Small intestine (tissue), 7 donors: ENCODE results near the gene GPR37. TPM values are rescaled to one million over a fixed set of nuclear protein-coding genes. Genes with fewer than 3 reads are reported as not detected.

Experiments
- DNase-seq, 2 donors: peaks; one replicate each; pipeline versions ENCODE4 v3.0.0 to v3.0.0-alpha.2; 2013
- FAIRE-seq: peaks from 2 replicates; lab custom pipeline; 2012; peaks lifted over from hg19 to GRCh38; lab: Jason Lieb, UNC
- H3K27ac ChIP-seq, 3 donors: one replicate each; pipeline ENCODE4 v1.5.1; 2013; ENCODE audit warnings: low read length in 2 of 3, mild to moderate bottlenecking in 2 of 3, control low read depth in 1 of 3, inconsistent platforms in 1 of 3, low read depth in 1 of 3, moderate library complexity in 1 of 3
- H3K27me3 ChIP-seq, 3 donors: one replicate each; pipeline ENCODE4 v1.6.1; 2013; ENCODE audit warnings: low read length in 3 of 3, inconsistent platforms in 1 of 3; ENCODE audit not compliant: control insufficient read depth in 3 of 3, insufficient read depth in 3 of 3
- H3K36me3 ChIP-seq, 3 donors: one replicate each; pipeline ENCODE4 v1.6.1; 2013; ENCODE audit warnings: low read length in 3 of 3, inconsistent platforms in 1 of 3, low read depth in 1 of 3, mild to moderate bottlenecking in 1 of 3, moderate library complexity in 1 of 3; ENCODE audit not compliant: control insufficient read depth in 3 of 3, insufficient read depth in 2 of 3
- H3K4me1 ChIP-seq, 3 donors: one replicate each; pipeline ENCODE4 v1.6.1; 2013; ENCODE audit warnings: low read length in 2 of 3, inconsistent platforms in 1 of 3, low read depth in 1 of 3, mild to moderate bottlenecking in 1 of 3, moderate library complexity in 1 of 3; ENCODE audit not compliant: control insufficient read depth in 3 of 3, insufficient read depth in 2 of 3
- H3K4me3 ChIP-seq, 3 donors: one replicate each; pipeline ENCODE4 v1.5.1; 2013; ENCODE audit warnings: low read length in 3 of 3, control low read depth in 1 of 3, inconsistent platforms in 1 of 3, low read depth in 1 of 3, mild to moderate bottlenecking in 1 of 3, moderate library complexity in 1 of 3
- H3K9me3 ChIP-seq, 2 donors: one replicate each; pipeline ENCODE4 v1.6.1; 2013; ENCODE audit warnings: low read depth in 1 of 2, low read length in 1 of 2; ENCODE audit not compliant: control insufficient read depth in 2 of 2, insufficient read depth in 1 of 2
- WGBS, 3 donors: extraction: QIAGEN DNeasy Blood & Tissue Kit; methylation state at CpG; one replicate each; pipeline ENCODE4 v1.1.7; 2013; 5-methylcytosine and 5-hydroxymethylcytosine counted together
- polyA plus RNA-seq, 4 donors: library from polyadenylated mRNA; stranded (reverse) in 3 of 4; unstranded in 1 of 4; fragments of 200-250 nt in 3 of 4; fragments of 120-200 nt in 1 of 4; gene quantifications; one replicate each; pipeline versions ENCODE4 v1.2.1 to v1.2.3, GENCODE V29; 2013
- donor health status: healthy with polysubstance abuse.
- donor health status: control.
- donor health status: control.
- donor health status: Bipolar disorder and iron deficiency.
- donor health status: healthy.

The GPR37 gene
- polyA plus RNA-seq, 4 donors: 0.40 to 1.4 TPM; not detected in 2

- Histone ChIP-seq H3K27me3 (no peaks in the 10 kb centered on the region), H3K36me3 (no peaks in the 10 kb centered on the region), H3K4me3 (no peak overlapping the region), H3K4me1 (no peaks in the 10 kb centered on the region), H3K9me3 (no peaks in the 10 kb centered on the region), H3K27ac (no peak overlapping the region)
- 68 to 73% (median 70%) methylated on average over 4 of the region's 4 CpGs for WGBS, 3 donors
- FAIRE-seq (no peak), DNase-seq (no peak)
These were observed 47.4 kb downstream of the GPR37 start for GRCh38 chr7:124718032-124718766.

GRCh38 chr7:124716894-124717293, 48.7 kb downstream of the GPR37 start:
- Histone ChIP-seq H3K4me1 (no peaks in the 10 kb centered on the region), H3K27me3 (no peaks in the 10 kb centered on the region), H3K9me3 (no peaks in the 10 kb centered on the region), H3K36me3 (no peaks in the 10 kb centered on the region), H3K4me3 (no peak overlapping the region), H3K27ac (no peak overlapping the region)
- FAIRE-seq: no peak
- no peak for DNase-seq
- 95 to 100% (median 97%) methylated on average over 1 of the region's 1 CpG for WGBS, 3 donors

- Histone ChIP-seq H3K27me3 (no peaks in the 10 kb centered on the region), H3K9me3 (peaks cover 0 to 15% of the 10 kb centered on the region in 2 donors), H3K4me1 (no peaks in the 10 kb centered on the region), H3K4me3 (no peak overlapping the region), H3K27ac (no peak overlapping the region), H3K36me3 (no peaks in the 10 kb centered on the region)
- WGBS, 3 donors: 72 to 81% (median 77%) methylated on average over 3 of the region's 3 CpGs
- DNase-seq (no peak), FAIRE-seq (no peak)
These were observed 52.5 kb downstream of the GPR37 start for GRCh38 chr7:124713086-124713485.

GRCh38 chr7:124712017-124712416, 53.6 kb downstream of the GPR37 start:
- Histone ChIP-seq H3K27me3 (no peaks in the 10 kb centered on the region), H3K27ac (no peak overlapping the region), H3K4me1 (no peaks in the 10 kb centered on the region), H3K9me3 (peaks cover 0 to 15% of the 10 kb centered on the region in 2 donors), H3K36me3 (no peaks in the 10 kb centered on the region), H3K4me3 (no peak overlapping the region)
- no peak for DNase-seq
- FAIRE-seq: no peak

GRCh38 chr7:124702385-124702784, 63.2 kb downstream of the GPR37 start:
- Histone ChIP-seq H3K27me3 (no peaks in the 10 kb centered on the region), H3K27ac (no peak overlapping the region), H3K4me1 (no peaks in the 10 kb centered on the region), H3K4me3 (no peak overlapping the region), H3K9me3 (no peaks in the 10 kb centered on the region), H3K36me3 (no peaks in the 10 kb centered on the region)
- DNase-seq: no peak
- FAIRE-seq: no peak
- 64 to 75% (median 68%) methylated on average over 2 of the region's 2 CpGs for WGBS, 3 donors

GRCh38 chr7:124701955-124702354, 63.6 kb downstream of the GPR37 start:
- no peaks in the 10 kb centered on the region for H3K4me1 ChIP-seq
- no peak overlapping the region for H3K27ac ChIP-seq
- H3K4me3 ChIP-seq: no peak overlapping the region
- no peaks in the 10 kb centered on the region for H3K9me3 ChIP-seq
- FAIRE-seq: no peak
- WGBS, 3 donors: 62 to 78% (median 68%) methylated on average over 2 of the region's 2 CpGs
- no peak for DNase-seq
- no peaks in the 10 kb centered on the region for H3K27me3 ChIP-seq
- no peaks in the 10 kb centered on the region for H3K36me3 ChIP-seq

- H3K4me1 ChIP-seq: no peaks in the 10 kb centered on the region
- H3K27me3 ChIP-seq: no peaks in the 10 kb centered on the region
- no peaks in the 10 kb centered on the region for H3K36me3 ChIP-seq
- FAIRE-seq (no peak), DNase-seq (no peak)
- 64 to 76% (median 75%) methylated on average over 3 of the region's 3 CpGs for WGBS, 3 donors
- no peak overlapping the region for H3K27ac ChIP-seq
- no peak overlapping the region for H3K4me3 ChIP-seq
- H3K9me3 ChIP-seq: no peaks in the 10 kb centered on the region
These were observed 64.9 kb downstream of the GPR37 start for GRCh38 chr7:124700655-124701054.

- 68 to 78% (median 77%) methylated on average over 3 of the region's 3 CpGs for WGBS, 3 donors
- Histone ChIP-seq H3K27ac (no peak overlapping the region), H3K4me3 (no peak overlapping the region), H3K4me1 (no peaks in the 10 kb centered on the region), H3K27me3 (no peaks in the 10 kb centered on the region), H3K9me3 (no peaks in the 10 kb centered on the region), H3K36me3 (no peaks in the 10 kb centered on the region)
- no peak for FAIRE-seq
- DNase-seq: no peak
These were observed 66.6 kb downstream of the GPR37 start for GRCh38 chr7:124698964-124699363.

GRCh38 chr7:124697746-124698145, 67.8 kb downstream of the GPR37 start:
- H3K4me1 ChIP-seq: no peaks in the 10 kb centered on the region
- H3K36me3 ChIP-seq: no peaks in the 10 kb centered on the region
- 75 to 92% (median 82%) methylated on average over 4 of the region's 4 CpGs for WGBS, 3 donors
- H3K4me3 ChIP-seq: no peak overlapping the region
- no peak for FAIRE-seq
- no peak overlapping the region for H3K27ac ChIP-seq
- H3K27me3 ChIP-seq: no peaks in the 10 kb centered on the region
- H3K9me3 ChIP-seq: no peaks in the 10 kb centered on the region
- no peak for DNase-seq
